ENCODE results near the gene GLIS1. TPM values are rescaled to one million over a fixed set of nuclear protein-coding genes. Genes with fewer than 3 reads are reported as not detected.

Gene GLIS1
- total RNA-seq, 1 experiment from 2014 or later: 0.24 TPM

DNA sequence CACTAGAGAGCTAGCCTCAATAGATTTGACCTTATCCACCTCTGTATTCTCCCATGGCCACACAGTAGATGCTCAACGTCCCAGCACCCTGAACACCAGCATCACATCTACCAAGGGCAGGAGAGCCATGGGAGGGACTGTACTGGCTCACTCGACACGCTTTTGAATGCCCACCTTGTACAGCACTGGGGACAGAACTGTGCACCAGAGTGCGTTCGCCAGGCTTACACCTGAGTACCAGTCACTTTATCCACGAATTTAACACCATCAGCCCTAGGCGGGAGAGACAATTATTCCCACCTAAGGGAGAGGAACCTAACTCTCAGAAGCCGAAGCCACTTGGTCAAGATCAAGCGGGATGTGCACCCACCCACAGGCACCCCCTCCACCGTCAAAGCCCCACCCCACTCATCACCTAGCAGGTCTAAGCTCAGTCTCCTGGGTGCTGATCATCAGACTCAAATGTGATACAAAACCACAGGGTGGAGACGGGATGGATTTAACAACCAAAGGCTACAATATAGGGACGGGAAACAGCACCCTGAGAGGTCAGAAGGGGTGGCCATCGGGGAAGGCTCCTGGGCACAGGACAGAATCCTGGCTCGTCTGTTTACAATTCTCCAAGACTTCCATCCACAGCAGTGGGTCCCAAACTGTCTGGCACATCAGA, 110.5 kb downstream of the GLIS1 start (continued):
- TF ChIP-seq PRDM15 (CRISPR knock-in tag; IDR thresholded peaks at IDR 0.05): no peak
- TF ChIP-seq ZNF416 (CRISPR knock-in tag; IDR thresholded peaks at IDR 0.05): no peak
- TF ChIP-seq, protein P1, sequence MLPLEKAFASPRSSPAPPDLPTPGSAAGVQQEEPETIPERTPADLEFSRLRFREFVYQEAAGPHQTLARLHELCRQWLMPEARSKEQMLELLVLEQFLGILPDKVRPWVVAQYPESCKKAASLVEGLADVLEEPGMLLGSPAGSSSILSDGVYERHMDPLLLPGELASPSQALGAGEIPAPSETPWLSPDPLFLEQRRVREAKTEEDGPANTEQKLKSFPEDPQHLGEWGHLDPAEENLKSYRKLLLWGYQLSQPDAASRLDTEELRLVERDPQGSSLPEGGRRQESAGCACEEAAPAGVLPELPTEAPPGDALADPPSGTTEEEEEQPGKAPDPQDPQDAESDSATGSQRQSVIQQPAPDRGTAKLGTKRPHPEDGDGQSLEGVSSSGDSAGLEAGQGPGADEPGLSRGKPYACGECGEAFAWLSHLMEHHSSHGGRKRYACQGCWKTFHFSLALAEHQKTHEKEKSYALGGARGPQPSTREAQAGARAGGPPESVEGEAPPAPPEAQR (CRISPR knock-in tag; IDR thresholded peaks at IDR 0.05): no peak
- no peak for TF ChIP-seq KAT7 (CRISPR knock-in tag; IDR thresholded peaks at IDR 0.05; ENCODE audit: borderline replicate concordance)
- no peak for TF ChIP-seq FOXJ3 (CRISPR knock-in tag; IDR thresholded peaks at IDR 0.05; ENCODE audit: borderline replicate concordance)
- TF ChIP-seq PRRX2 (CRISPR knock-in tag; IDR thresholded peaks at IDR 0.05): no peak
- no peak for TF ChIP-seq E2F1 (CRISPR knock-in tag; IDR thresholded peaks at IDR 0.05)
- TF ChIP-seq ZMAT4 (CRISPR knock-in tag; IDR thresholded peaks at IDR 0.05): no peak
- no peak for TF ChIP-seq NR3C1 (CRISPR knock-in tag; conservative IDR thresholded peaks at IDR 0.05; ENCODE audit: low read depth)

- H3K9me3 Mint-ChIP-seq: no peaks in the 10 kb centered on the region
- no peak for DNase-seq (ENCODE audit: low spot score)
- H3K4me1 Mint-ChIP-seq: no peaks in the 10 kb centered on the region
- no peaks in the 10 kb centered on the region for H3K36me3 Mint-ChIP-seq
- no peak for ATAC-seq
- CTCF ChIA-PET: interaction anchor here (1.0 kb wide), 1 partner anchor 34 kb away, joined by 3 read pairs; no protein-coding TSS in a partner anchor
- POLR2A ChIA-PET: interaction anchor here (0.8 kb wide), 1 partner anchor 9 kb away, joined by 3 read pairs; no protein-coding TSS in a partner anchor
- H3K27ac Mint-ChIP-seq: no peak overlapping the region
- H3K27me3 Mint-ChIP-seq (ENCODE audit: low read depth): no peaks in the 10 kb centered on the region
- no peak overlapping the region for H3K4me3 Mint-ChIP-seq
- TF ChIP-seq PRDM15 (CRISPR knock-in tag; IDR thresholded peaks at IDR 0.05): no peak
- TF ChIP-seq ZNF219 (CRISPR knock-in tag; IDR thresholded peaks at IDR 0.05; ENCODE audit: borderline replicate concordance): no peak
- TF ChIP-seq ZNF138 (CRISPR knock-in tag; conservative IDR thresholded peaks at IDR 0.05): no peak
- TF ChIP-seq NFYB (CRISPR knock-in tag; conservative IDR thresholded peaks at IDR 0.05; ENCODE audit: low read depth): no peak
- TF ChIP-seq, protein P2, sequence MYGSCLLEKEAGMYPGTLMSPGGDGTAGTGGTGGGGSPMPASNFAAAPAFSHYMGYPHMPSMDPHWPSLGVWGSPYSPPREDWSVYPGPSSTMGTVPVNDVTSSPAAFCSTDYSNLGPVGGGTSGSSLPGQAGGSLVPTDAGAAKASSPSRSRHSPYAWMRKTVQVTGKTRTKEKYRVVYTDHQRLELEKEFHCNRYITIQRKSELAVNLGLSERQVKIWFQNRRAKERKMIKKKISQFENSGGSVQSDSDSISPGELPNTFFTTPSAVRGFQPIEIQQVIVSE (CRISPR knock-in tag; IDR thresholded peaks at IDR 0.05; ENCODE audit: borderline replicate concordance): no peak
- TF ChIP-seq, protein P3, sequence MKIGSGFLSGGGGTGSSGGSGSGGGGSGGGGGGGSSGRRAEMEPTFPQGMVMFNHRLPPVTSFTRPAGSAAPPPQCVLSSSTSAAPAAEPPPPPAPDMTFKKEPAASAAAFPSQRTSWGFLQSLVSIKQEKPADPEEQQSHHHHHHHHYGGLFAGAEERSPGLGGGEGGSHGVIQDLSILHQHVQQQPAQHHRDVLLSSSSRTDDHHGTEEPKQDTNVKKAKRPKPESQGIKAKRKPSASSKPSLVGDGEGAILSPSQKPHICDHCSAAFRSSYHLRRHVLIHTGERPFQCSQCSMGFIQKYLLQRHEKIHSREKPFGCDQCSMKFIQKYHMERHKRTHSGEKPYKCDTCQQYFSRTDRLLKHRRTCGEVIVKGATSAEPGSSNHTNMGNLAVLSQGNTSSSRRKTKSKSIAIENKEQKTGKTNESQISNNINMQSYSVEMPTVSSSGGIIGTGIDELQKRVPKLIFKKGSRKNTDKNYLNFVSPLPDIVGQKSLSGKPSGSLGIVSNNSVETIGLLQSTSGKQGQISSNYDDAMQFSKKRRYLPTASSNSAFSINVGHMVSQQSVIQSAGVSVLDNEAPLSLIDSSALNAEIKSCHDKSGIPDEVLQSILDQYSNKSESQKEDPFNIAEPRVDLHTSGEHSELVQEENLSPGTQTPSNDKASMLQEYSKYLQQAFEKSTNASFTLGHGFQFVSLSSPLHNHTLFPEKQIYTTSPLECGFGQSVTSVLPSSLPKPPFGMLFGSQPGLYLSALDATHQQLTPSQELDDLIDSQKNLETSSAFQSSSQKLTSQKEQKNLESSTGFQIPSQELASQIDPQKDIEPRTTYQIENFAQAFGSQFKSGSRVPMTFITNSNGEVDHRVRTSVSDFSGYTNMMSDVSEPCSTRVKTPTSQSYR (CRISPR knock-in tag; IDR thresholded peaks at IDR 0.05): no peak
- no peak for TF ChIP-seq AFF4 (CRISPR knock-in tag; IDR thresholded peaks at IDR 0.05; ENCODE audit: borderline replicate concordance)
Measured at GRCh38 chr1:53627666-53628065, 111.3 kb downstream of the GLIS1 start.
